Activated naive CD8-positive, alpha-beta T cell treated with anti-CD3 and anti-CD28 coated beads for 36 hours (primary cell): ENCODE results near the gene C1orf116. TPM values are rescaled to one million over a fixed set of nuclear protein-coding genes. Genes with fewer than 3 reads are reported as not detected.
"Not testable (repeated sequence)": the region's sequence is repeated elsewhere in the genome, so short reads cannot be mapped to it uniquely, and the experiment has no call there.

Experiments
- DNase-seq: peaks from one replicate; pipeline ENCODE4 v3.0.0; 2021
- H3K27ac Mint-ChIP-seq: one replicate; pipeline ENCODE4 v1.8.0; 2022; ENCODE audit warnings: mild to moderate bottlenecking, moderate library complexity, mixed read lengths
- H3K27me3 Mint-ChIP-seq: one replicate; pipeline ENCODE4 v1.8.0; 2022; ENCODE audit warnings: mild to moderate bottlenecking, mixed read lengths
- H3K36me3 Mint-ChIP-seq: one replicate; pipeline ENCODE4 v1.8.0; 2021; ENCODE audit warnings: mild to moderate bottlenecking, mixed read lengths
- H3K4me1 Mint-ChIP-seq: one replicate; pipeline ENCODE4 v1.8.0; 2021; ENCODE audit warnings: mixed read lengths
- H3K4me3 Mint-ChIP-seq: one replicate; pipeline ENCODE4 v1.8.0; 2022; ENCODE audit warnings: mild to moderate bottlenecking, moderate library complexity, mixed read lengths
- H3K9me3 Mint-ChIP-seq: one replicate; pipeline ENCODE4 v1.8.0; 2022; ENCODE audit warnings: mixed read lengths
- total RNA-seq, 2 experiments: library from RNA; stranded (reverse); gene quantifications; one replicate each; pipeline ENCODE4 v1.2.3, GENCODE V29; 2021

The C1orf116 gene
- total RNA-seq, 2 experiments from 2014 or later = 0.08 TPM; not detected in 1

DNA sequence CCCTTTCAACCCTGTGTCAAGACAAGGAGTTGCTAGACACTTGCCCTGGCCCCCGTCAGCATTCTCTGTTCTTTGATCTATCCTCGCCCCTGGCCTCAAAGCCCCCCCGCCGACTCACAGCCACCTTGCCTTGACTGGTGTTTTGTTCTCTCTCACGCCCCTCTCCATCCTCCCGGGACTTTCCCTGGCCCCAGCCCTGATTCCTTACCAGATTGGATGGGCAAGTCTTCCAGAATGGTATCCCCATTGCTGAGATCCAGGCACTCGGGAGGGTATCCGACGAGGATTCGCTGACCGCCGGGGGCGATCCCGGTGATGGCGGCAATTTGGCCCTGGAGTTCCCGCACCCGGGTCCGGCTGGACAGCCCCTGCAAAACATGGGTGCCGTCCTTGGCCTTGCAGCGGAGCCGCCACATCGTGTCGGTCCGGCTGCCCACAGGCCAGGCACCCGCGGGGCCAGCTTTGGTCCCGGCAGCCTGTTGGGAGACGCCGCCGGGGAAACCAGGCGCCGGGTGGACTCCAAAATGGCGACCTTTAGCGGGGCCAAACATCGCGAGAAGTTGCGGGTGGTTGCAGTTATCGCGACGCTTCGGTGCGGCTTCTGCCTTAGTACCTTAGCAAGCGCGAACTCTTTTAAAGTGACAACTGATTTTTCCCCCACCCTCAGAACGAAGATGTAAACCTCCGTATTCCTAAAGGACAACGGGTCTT is 18.1 kb upstream of the C1orf116 start:
- Mint-ChIP-seq H3K4me1 (peaks cover 58% of the 10 kb centered on the region), H3K36me3 (peaks cover 7% of the 10 kb centered on the region), H3K27ac (peak overlapping the region; percentile 93), H3K27me3 (no peaks in the 10 kb centered on the region), H3K4me3 (peak overlapping the region; percentile 95), H3K9me3 (no peaks in the 10 kb centered on the region)
- DNase-seq = peak; percentile 89

- H3K9me3 Mint-ChIP-seq = no peaks in the 10 kb centered on the region
- DNase-seq = no peak
- peaks cover 9% of the 10 kb centered on the region for H3K36me3 Mint-ChIP-seq
- no peaks in the 10 kb centered on the region for H3K27me3 Mint-ChIP-seq
- H3K4me3 Mint-ChIP-seq = peak overlapping the region; percentile 95
- H3K27ac Mint-ChIP-seq = peak overlapping the region; percentile 93
- H3K4me1 Mint-ChIP-seq = peaks cover 63% of the 10 kb centered on the region
Measured at GRCh38 chr1:207049974-207050391, 17.4 kb upstream of the C1orf116 start.

GRCh38 chr1:207049514-207049913 is 17.0 kb upstream of the C1orf116 start:
- peak overlapping the region; percentile 93 for H3K27ac Mint-ChIP-seq
- peaks cover 9% of the 10 kb centered on the region for H3K36me3 Mint-ChIP-seq
- peak overlapping the region; percentile 95 for H3K4me3 Mint-ChIP-seq
- no peaks in the 10 kb centered on the region for H3K27me3 Mint-ChIP-seq
- peaks cover 66% of the 10 kb centered on the region for H3K4me1 Mint-ChIP-seq
- no peak for DNase-seq
- no peaks in the 10 kb centered on the region for H3K9me3 Mint-ChIP-seq

DNA sequence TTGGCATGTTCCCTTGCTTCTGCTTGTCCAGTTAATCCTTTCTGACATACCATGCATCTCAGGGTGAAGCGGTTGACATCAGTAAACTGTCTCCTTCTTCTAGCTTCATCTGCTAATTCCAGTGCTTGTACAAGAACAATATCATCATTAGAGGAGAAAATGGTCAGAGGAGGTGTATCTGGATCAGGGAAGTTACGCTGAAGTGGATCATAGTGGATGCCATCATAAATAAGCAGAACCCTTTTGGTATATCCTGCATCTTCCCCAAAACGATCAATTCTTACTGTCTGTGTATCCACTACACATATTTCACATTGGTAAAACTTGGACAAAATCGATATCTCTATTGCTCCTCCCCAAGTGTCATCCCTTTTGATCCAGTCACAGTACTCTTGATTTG is 16.5 kb upstream of the C1orf116 start:
- Mint-ChIP-seq H3K4me3 (no peak overlapping the region), H3K36me3 (peaks cover 10% of the 10 kb centered on the region), H3K27ac (peak overlapping the region; percentile 51), H3K9me3 (no peaks in the 10 kb centered on the region), H3K27me3 (no peaks in the 10 kb centered on the region), H3K4me1 (peaks cover 64% of the 10 kb centered on the region)
- no peak for DNase-seq

DNA sequence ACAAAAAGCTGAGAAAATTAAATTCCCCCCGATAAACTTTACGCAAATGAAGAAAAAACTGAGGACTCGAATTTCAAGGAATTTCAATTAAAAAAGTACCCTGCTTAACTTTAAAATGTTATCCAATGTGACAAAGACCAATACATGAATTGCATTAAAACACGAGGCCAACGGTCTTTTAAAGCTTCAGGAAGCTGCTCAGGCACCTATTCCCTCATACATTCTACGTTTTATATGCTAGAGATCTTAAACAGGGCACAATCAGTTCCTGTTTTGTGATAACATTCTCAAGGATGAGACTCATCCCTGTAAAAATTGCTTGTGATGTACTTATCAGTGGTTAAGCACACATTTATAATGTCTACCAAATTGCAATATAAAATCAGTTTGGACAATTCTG is 15.5 kb upstream of the C1orf116 start:
- no peak overlapping the region for H3K27ac Mint-ChIP-seq
- H3K9me3 Mint-ChIP-seq = no peaks in the 10 kb centered on the region
- peaks cover 66% of the 10 kb centered on the region for H3K4me1 Mint-ChIP-seq
- peaks cover 14% of the 10 kb centered on the region for H3K36me3 Mint-ChIP-seq
- no peak overlapping the region for H3K4me3 Mint-ChIP-seq
- no peak for DNase-seq
- H3K27me3 Mint-ChIP-seq = no peaks in the 10 kb centered on the region

- H3K27ac Mint-ChIP-seq = no peak overlapping the region
- no peak overlapping the region for H3K4me3 Mint-ChIP-seq
- H3K4me1 Mint-ChIP-seq = peaks cover 66% of the 10 kb centered on the region
- no peaks in the 10 kb centered on the region for H3K9me3 Mint-ChIP-seq
- no peak for DNase-seq
- H3K36me3 Mint-ChIP-seq = peaks cover 19% of the 10 kb centered on the region
- no peaks in the 10 kb centered on the region for H3K27me3 Mint-ChIP-seq
Measured at GRCh38 chr1:207047505-207047904, 14.9 kb upstream of the C1orf116 start.

GRCh38 chr1:207045453-207045852 is 12.9 kb upstream of the C1orf116 start:
- Mint-ChIP-seq H3K9me3 (no peaks in the 10 kb centered on the region), H3K4me1 (peaks cover 57% of the 10 kb centered on the region), H3K36me3 (peaks cover 22% of the 10 kb centered on the region), H3K4me3 (no peak overlapping the region), H3K27me3 (no peaks in the 10 kb centered on the region), H3K27ac (no peak overlapping the region)
- no peak for DNase-seq

GRCh38 chr1:207041397-207041796 is 8.8 kb upstream of the C1orf116 start:
- H3K27me3 Mint-ChIP-seq, DNase-seq, H3K9me3 Mint-ChIP-seq, H3K4me3 Mint-ChIP-seq, H3K27ac Mint-ChIP-seq: not testable (repeated sequence)
- Mint-ChIP-seq H3K36me3 (peaks cover 19% of the 10 kb centered on the region), H3K4me1 (peaks cover 33% of the 10 kb centered on the region)

GRCh38 chr1:207040181-207040533 is 7.6 kb upstream of the C1orf116 start:
- DNase-seq = no peak
- peaks cover 13% of the 10 kb centered on the region for H3K36me3 Mint-ChIP-seq
- H3K4me3 Mint-ChIP-seq = no peak overlapping the region
- H3K27ac Mint-ChIP-seq = no peak overlapping the region
- no peaks in the 10 kb centered on the region for H3K27me3 Mint-ChIP-seq
- no peaks in the 10 kb centered on the region for H3K9me3 Mint-ChIP-seq
- peaks cover 22% of the 10 kb centered on the region for H3K4me1 Mint-ChIP-seq

DNA sequence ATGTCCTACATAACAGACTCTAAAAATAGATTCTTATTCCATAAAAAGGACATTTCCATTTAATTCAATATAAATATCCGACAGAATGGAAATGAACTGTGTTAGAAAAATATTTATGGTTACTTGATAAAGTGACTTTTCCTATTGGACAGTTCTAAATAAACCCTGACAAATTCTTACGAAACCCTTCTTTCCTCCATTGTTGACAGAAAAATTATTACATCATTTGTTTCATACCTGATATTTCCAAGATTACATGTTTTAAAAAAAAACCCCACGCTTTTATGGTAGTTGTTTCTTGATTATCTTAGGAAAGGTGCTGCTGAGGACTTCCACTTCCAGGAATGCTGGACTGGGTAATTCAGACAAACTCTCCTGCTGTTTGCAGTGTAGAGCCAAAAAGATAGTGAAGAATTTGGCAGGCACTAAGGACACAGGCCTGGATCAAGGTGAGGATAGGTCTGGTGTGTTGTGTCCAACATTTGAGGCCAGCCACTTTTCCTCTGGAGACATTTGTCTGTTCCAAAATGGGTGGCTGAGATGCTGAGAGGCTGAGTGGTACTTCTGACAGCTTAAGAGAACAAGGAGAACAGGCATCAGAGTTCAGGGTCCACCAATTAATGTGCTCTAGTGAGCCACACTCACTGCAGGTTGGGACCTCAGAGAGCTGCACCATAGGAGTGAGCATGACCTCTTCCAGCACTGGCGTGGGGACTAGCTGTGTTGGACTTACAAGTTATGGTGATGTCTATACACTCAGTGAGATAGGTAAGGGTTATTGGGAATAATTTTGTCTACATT is 7.0 kb upstream of the C1orf116 start:
- Mint-ChIP-seq H3K4me3 (no peak overlapping the region), H3K27me3 (no peaks in the 10 kb centered on the region), H3K27ac (no peak overlapping the region), H3K36me3 (peaks cover 13% of the 10 kb centered on the region), H3K4me1 (peaks cover 16% of the 10 kb centered on the region), H3K9me3 (no peaks in the 10 kb centered on the region)
- no peak for DNase-seq

- Mint-ChIP-seq H3K27me3 (peaks cover 16% of the 10 kb centered on the region), H3K4me3 (no peak overlapping the region), H3K9me3 (no peaks in the 10 kb centered on the region), H3K36me3 (peaks cover 3% of the 10 kb centered on the region), H3K27ac (no peak overlapping the region), H3K4me1 (peaks cover under 1% of the 10 kb centered on the region)
- DNase-seq = no peak
Measured at GRCh38 chr1:207036865-207037264, 4.3 kb upstream of the C1orf116 start.

DNA sequence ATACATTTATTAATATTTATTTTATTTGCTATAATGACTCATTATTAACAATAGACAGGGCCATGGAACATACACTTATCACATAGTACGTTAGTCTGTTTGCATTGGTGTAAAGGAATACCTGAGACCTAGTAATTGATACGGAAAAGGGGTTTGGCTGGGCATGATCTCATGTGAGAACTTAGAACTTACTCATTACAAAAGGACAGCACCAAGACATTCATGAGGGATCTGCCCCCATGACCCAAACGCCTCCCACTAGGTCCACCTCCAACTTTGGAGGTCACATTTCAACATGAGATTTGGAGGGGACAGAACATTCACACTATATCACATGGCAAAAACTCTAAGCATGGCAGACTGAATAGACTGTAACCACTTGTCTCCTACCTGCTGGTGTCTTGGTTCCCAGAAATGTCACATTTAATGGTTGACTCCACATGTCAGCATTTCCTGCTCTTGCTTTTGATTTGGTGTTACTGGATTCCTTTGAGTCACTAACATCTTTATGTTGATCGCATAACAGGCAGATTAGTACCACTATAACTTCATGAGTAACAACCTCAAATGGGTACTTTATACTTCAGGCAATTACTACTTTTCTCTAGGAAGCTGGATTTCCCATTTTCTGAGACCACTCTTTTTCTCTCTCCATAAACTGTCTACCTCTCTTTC is 3.5 kb upstream of the C1orf116 start:
- H3K9me3 Mint-ChIP-seq = no peaks in the 10 kb centered on the region
- no peaks in the 10 kb centered on the region for H3K4me1 Mint-ChIP-seq
- no peaks in the 10 kb centered on the region for H3K36me3 Mint-ChIP-seq
- H3K27me3 Mint-ChIP-seq = peaks cover 23% of the 10 kb centered on the region
- H3K4me3 Mint-ChIP-seq = no peak overlapping the region
- H3K27ac Mint-ChIP-seq = no peak overlapping the region
- DNase-seq = no peak

- H3K27ac Mint-ChIP-seq = no peak overlapping the region
- no peaks in the 10 kb centered on the region for H3K4me1 Mint-ChIP-seq
- no peak for DNase-seq
- no peak overlapping the region for H3K4me3 Mint-ChIP-seq
- H3K36me3 Mint-ChIP-seq = no peaks in the 10 kb centered on the region
- H3K9me3 Mint-ChIP-seq = no peaks in the 10 kb centered on the region
- H3K27me3 Mint-ChIP-seq = peaks cover 33% of the 10 kb centered on the region
Measured at GRCh38 chr1:207034998-207035397, 2.4 kb upstream of the C1orf116 start.

DNA sequence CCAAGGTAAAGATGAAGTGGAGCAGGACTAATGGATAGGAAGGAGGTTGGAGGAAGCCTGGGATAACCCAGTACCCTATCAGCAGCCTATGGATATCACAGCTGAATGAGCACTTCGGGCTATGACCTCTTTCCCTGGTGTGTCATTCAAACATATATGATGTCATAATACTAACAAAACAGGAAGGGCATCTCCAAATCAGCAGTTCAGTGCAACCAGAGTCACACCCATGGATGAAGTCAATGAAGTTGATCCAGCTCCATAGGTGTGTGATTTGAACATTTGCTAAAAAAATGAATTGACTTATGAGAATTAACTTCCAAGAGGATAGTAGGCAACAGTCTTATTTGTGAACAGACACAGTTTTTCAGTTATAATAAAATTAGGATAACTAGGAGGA is 1.7 kb upstream of the C1orf116 start:
- no peaks in the 10 kb centered on the region for H3K9me3 Mint-ChIP-seq
- H3K27ac Mint-ChIP-seq = no peak overlapping the region
- no peaks in the 10 kb centered on the region for H3K36me3 Mint-ChIP-seq
- peaks cover 34% of the 10 kb centered on the region for H3K27me3 Mint-ChIP-seq
- no peak for DNase-seq
- no peaks in the 10 kb centered on the region for H3K4me1 Mint-ChIP-seq
- no peak overlapping the region for H3K4me3 Mint-ChIP-seq

DNA sequence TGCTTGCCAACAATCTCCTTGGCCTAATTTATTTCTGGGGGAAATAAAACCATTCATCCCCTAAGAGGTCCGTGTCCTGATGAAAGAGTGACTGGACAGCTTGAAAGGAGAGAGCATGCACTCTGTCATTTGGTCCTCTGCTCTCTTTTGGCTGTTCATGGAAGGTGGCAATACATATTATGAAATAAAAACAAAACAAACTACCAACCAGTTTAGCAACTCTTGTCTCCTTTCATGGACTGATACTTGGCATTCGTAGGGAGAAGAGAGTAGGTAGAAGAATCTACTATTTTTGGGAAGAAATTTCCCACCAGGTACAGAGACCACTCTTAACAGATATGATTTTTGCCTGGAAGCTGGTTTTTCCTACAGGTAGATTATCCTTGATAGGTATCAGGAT is 746 bp upstream of the C1orf116 start:
- Mint-ChIP-seq H3K4me1 (no peaks in the 10 kb centered on the region), H3K9me3 (no peaks in the 10 kb centered on the region), H3K36me3 (no peaks in the 10 kb centered on the region), H3K27me3 (peaks cover 41% of the 10 kb centered on the region), H3K27ac (no peak overlapping the region), H3K4me3 (no peak overlapping the region)
- no peak for DNase-seq
